ENCODE results near the gene FLOT1.

GRCh38 chr6:30782425-30783014 is 40.0 kb upstream of the FLOT1 start:
- TF ChIP-seq POLR2AphosphoS5 (IDR thresholded peaks at IDR 0.05; ENCODE audit: insufficient read depth, low read depth, low read length) (no peak), CTCF (IDR thresholded peaks at IDR 0.05; ENCODE audit: extremely low read depth in 1 of 2, insufficient read depth in 1 of 2, low read depth in 1 of 2, low read length in 2 of 2) (no peak), POLR2A (IDR thresholded peaks at IDR 0.05; ENCODE audit: low read depth, low read length) (no peak), MYC (IDR thresholded peaks at IDR 0.05; ENCODE audit: low read depth, low read length) (no peak), EZH2 (IDR thresholded peaks at IDR 0.05; ENCODE audit: borderline replicate concordance, low read depth, low read length, severe bottlenecking) (no peak), GATA2 (IDR thresholded peaks at IDR 0.05; ENCODE audit: insufficient read depth, insufficient read length, low read depth, low read length) (no peak), FOS (IDR thresholded peaks at IDR 0.05; ENCODE audit: borderline replicate concordance, insufficient read depth, low read length) (no peak), MAX (IDR thresholded peaks at IDR 0.05; ENCODE audit: insufficient read depth, insufficient read length) (no peak), JUN (IDR thresholded peaks at IDR 0.05; ENCODE audit: borderline replicate concordance, insufficient read depth, insufficient read length, low read depth) (no peak)
